Osteocyte (in vitro differentiated cells): ENCODE data around the gene ATP4A. TPM values are rescaled to one million over a fixed set of nuclear protein-coding genes. Genes with fewer than 3 reads are reported as not detected.

ENCODE experiments used
- DNase-seq: peaks from one replicate; pipeline ENCODE4 v3.0.0; 2021; ENCODE audit warnings: mixed read lengths; ENCODE audit not compliant: unreplicated experiment; ENCODE audit errors: extremely low spot score
- H3K27ac Mint-ChIP-seq: one replicate; pipeline ENCODE4 v1.8.0; 2021; ENCODE audit warnings: mild to moderate bottlenecking, mixed read lengths; ENCODE audit not compliant: unreplicated experiment
- H3K27me3 Mint-ChIP-seq: one replicate; pipeline ENCODE4 v1.8.0; 2021; ENCODE audit warnings: mixed read lengths; ENCODE audit not compliant: unreplicated experiment
- H3K36me3 Mint-ChIP-seq: one replicate; pipeline ENCODE4 v1.8.0; 2021; ENCODE audit warnings: mixed read lengths; ENCODE audit not compliant: unreplicated experiment
- H3K4me1 Mint-ChIP-seq: one replicate; pipeline ENCODE4 v1.8.0; 2021; ENCODE audit warnings: mixed read lengths; ENCODE audit not compliant: unreplicated experiment
- H3K4me3 Mint-ChIP-seq: one replicate; pipeline ENCODE4 v1.8.0; 2021; ENCODE audit warnings: mild to moderate bottlenecking, moderate library complexity, mixed read lengths; ENCODE audit not compliant: unreplicated experiment
- H3K9me3 Mint-ChIP-seq: one replicate; pipeline ENCODE4 v1.8.0; 2021; ENCODE audit warnings: mixed read lengths; ENCODE audit not compliant: unreplicated experiment
- CTCF ChIP-seq: fragments of 200-600 bp; sonication (generic); IDR thresholded peaks from 2 replicates; pipeline ENCODE4 v1.5.0; 2021; ENCODE audit warnings: antibody characterized with exemption, mild to moderate bottlenecking, moderate library complexity
- long read RNA-seq: library from polyadenylated mRNA; unstranded; transcript quantifications from one replicate; pipeline ENCODE4 v2.0.0, GENCODE V29; 2021
- total RNA-seq: library from RNA; stranded (reverse); gene quantifications from 2 replicates; pipeline ENCODE4 v1.2.1, GENCODE V29; 2021

ATP4A gene
- not detected in 2 replicates for total RNA-seq
- long read RNA-seq = 0 reads

- H3K27ac Mint-ChIP-seq = no peak within 1 kb of the TSS
- H3K9me3 Mint-ChIP-seq = no peaks in the 10 kb centered on the region
- H3K4me3 Mint-ChIP-seq = no peak within 1 kb of the TSS
- H3K4me1 Mint-ChIP-seq = no peaks in the 10 kb centered on the region
- TF ChIP-seq CTCF = no peak
- peaks cover 31% of the 10 kb centered on the region for H3K27me3 Mint-ChIP-seq
- no peaks in the 10 kb centered on the region for H3K36me3 Mint-ChIP-seq
- DNase-seq = no peak
Measured at GRCh38 chr19:35563207-35563829, at the start of gene ATP4A. ATP4A (minus strand) TSS chr19:35563658; CDS start chr19:35563629, 29 bp downstream.

GRCh38 chr19:35612559-35613321, 49.3 kb upstream of the ATP4A start, which contains the start of gene HAUS5:
HAUS5 (plus strand) TSS chr19:35612735; CDS start chr19:35612795, 60 bp downstream.
- Mint-ChIP-seq H3K4me3 (peak within 1 kb of the TSS; percentile 83), H3K36me3 (peaks cover 4% of the 10 kb centered on the region), H3K4me1 (peaks cover 10% of the 10 kb centered on the region), H3K27ac (peak within 1 kb of the TSS; percentile 72), H3K9me3 (peaks cover 7% of the 10 kb centered on the region), H3K27me3 (no peaks in the 10 kb centered on the region)
- TF ChIP-seq CTCF = no peak
- peak; percentile 97 for DNase-seq

- H3K27ac Mint-ChIP-seq = no peak overlapping the region
- H3K36me3 Mint-ChIP-seq = peaks cover 4% of the 10 kb centered on the region
Measured at GRCh38 chr19:35612224-35612558, 48.7 kb upstream of the ATP4A start.

GRCh38 chr19:35609851-35610353, 46.4 kb upstream of the ATP4A start:
- no peak overlapping the region for H3K27ac Mint-ChIP-seq
- H3K9me3 Mint-ChIP-seq = peaks cover 13% of the 10 kb centered on the region
- DNase-seq = no peak
- H3K4me1 Mint-ChIP-seq = peaks cover 10% of the 10 kb centered on the region
- no peak overlapping the region for H3K4me3 Mint-ChIP-seq
- H3K36me3 Mint-ChIP-seq = no peaks in the 10 kb centered on the region
- TF ChIP-seq CTCF = no peak
- no peaks in the 10 kb centered on the region for H3K27me3 Mint-ChIP-seq

More at GRCh38 chr19:35612224-35612558, 48.7 kb upstream of the ATP4A start:
- H3K27me3 Mint-ChIP-seq = no peaks in the 10 kb centered on the region
- peaks cover 11% of the 10 kb centered on the region for H3K9me3 Mint-ChIP-seq
- TF ChIP-seq CTCF = no peak
- H3K4me1 Mint-ChIP-seq = peaks cover 10% of the 10 kb centered on the region
- H3K4me3 Mint-ChIP-seq = peak overlapping the region; percentile 83
- DNase-seq = no peak

GRCh38 chr19:35608251-35608650, 44.8 kb upstream of the ATP4A start:
- no peak for TF ChIP-seq CTCF
- H3K4me1 Mint-ChIP-seq = peaks cover 7% of the 10 kb centered on the region

More at GRCh38 chr19:35608251-35608650, 44.8 kb upstream of the ATP4A start:
- Mint-ChIP-seq H3K27ac (no peak overlapping the region), H3K9me3 (peaks cover 13% of the 10 kb centered on the region), H3K27me3 (peaks cover 3% of the 10 kb centered on the region), H3K4me3 (no peak overlapping the region), H3K36me3 (no peaks in the 10 kb centered on the region)
- no peak for DNase-seq
